NCI-H1105 (cell line): Measurements from ENCODE around the gene TMC7.

ENCODE experiments used
- DNase-seq: peaks from one replicate; lab custom pipeline; 2025; lab: John Stamatoyannopoulos, UW

Gene TMC7

DNA sequence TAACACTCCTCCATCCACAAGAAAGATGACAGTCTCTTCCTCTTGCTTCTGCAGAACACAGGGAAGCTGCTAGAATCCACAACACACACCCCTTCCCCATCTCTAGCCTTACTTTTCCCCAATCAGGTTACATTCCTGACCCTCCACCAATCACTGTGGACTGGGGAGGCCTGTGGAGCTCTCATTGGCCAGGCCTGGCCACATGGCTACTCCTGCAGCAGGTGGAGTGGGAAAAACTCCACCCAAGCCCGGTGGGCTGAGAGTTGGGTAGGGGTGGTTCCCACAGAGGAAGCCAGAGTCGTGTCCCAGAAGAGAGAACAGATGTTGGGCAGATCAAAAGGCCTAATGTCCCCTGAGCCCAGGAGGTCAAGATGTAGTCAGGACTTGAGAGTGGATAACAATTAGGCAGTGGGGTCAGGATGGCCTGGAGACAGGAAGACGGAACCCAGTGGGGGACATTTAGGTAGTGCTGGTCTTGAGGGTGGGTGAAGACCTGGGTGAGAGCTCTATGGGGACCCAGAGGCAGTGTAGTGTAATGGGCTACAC is 105.7 kb downstream of the TMC7 start:
- no peak for DNase-seq

DNA sequence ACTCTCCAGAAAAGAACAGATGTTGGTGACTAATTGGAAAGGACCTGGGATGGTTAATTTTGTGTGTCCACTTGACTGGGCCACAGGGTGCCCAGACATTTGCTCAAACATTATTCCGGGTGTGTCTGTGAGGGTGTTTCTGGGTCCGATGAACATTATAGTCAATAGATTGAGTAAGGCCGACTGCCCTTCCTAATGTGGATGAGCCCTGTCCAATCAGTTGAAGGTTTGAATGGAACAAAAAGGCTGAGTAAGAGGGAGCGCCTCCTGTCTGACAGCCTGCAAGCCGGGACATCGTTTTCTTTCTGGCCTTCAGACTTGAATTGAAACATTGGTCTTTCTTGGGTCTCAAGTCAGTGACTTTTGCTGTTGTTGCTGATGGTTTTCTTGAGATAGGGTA is 107.2 kb downstream of the TMC7 start:
- DNase-seq: no peak

DNA sequence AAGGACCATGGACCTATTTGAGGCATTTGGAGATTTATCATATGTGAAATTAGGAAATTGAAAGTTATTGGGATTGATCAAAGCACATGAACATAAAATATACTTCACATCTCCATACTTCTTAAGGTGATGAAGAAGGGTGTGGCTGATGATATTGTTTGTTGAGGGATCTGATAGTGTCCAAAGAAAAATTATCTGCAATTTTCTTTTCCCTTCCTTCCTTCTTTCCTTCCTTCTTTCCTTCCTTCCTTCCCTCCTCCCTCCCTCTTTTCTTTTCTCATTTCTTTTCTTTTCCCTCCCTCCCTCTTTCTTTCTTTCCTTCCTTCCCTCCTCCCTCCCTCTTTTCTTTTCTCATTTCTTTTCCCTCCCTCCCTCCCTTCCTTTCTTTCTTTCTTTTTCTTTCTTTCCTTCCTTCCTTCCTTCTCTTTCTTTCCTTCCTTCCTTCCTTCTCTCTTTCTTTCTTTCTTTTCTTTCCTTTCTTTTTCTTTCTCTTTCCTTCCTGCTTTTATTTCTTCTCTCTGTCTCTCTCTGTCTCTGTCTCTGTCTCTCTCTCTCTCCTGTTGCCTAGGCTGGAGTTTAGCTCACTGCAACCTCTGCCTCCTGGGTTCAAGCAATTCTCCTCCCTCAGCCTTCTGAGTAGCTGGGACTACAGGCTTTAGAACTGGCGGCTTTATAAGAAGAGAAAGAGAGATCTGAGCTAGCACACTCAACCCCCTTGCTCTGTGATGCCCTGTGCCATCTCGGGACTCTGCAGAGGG is 109.1 kb downstream of the TMC7 start:
- no peak for DNase-seq

DNA sequence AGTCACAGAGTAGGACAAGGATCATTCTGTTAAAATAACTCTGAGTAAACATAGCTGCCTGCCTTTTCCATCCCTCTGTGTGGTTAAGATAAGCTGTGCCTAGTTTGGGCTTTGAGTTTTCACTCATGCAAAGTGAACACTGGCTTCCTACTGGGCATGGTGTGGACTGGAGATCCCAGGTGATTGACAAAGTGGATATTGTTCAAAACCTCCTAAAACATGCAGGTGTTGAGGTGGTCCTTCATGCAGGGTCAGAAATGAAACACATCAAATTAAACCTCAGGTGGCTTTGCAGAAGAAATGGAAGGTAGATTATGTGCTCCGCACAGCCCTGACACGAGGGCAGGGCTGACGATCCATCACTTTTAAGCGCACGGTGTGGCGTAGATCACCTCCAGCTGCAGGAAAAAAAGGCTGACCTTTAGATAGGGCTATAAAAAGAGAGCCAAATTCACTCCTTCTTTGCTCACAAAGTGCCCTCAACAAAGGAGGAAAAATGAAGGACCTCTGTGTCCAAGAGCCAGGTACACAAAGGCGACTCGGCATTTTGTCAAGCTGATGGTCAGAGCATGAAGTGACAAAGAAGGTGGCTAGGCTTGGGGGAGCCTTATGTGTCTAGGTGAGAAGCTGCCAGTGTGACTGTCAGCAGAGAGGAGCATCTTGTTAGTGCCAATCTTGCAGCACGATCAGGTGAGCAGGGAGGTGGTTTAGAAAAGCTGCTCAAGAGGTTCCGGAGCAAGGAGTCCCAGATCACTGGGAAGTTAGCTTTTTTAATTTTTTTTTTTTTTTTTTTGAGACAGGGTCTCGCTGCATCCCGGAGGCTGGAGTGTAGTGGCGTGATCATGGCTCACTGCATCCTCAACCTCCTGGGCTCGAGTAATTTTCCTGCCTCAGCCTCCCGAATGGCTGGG is 110.2 kb downstream of the TMC7 start:
- no peak for DNase-seq

DNA sequence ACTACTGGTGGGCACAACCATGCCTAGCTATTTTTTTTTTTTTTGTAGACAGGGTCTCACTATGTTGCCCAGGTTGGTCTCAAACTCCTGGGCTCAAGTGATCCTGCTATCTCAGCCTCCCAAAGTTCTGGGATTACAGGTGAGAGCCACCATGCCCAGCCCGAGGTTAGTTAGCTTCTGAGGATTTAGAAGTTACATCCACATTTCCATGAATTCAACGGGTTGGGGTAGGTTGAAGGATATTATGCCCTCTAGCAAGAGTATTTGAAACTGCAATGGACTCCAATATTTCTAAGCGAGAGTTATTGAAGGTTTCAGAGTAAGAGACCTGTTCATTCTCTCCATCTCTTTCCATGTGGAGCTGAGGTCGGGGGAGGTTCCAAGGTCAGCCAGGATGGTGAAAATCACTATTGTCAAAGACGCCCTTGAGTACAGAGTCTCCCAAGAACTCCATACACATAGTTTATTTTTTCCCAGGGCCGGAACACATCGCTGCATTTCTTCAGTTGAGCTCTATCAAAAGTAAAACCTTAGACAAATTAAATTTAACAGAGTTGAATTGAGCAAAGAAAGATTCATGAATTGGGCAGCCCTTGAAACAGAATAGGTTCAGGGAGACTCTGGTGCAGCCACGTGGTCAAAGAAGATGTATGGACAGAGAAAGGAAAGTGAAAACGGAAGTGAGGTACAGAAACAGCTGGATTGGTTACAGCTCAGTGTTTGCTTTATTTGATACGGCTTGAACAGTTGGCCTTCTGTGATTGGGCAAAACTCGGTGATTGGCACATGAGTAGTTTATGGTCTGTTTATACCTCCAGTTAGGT is 111.0 kb downstream of the TMC7 start:
- DNase-seq: no peak

DNA sequence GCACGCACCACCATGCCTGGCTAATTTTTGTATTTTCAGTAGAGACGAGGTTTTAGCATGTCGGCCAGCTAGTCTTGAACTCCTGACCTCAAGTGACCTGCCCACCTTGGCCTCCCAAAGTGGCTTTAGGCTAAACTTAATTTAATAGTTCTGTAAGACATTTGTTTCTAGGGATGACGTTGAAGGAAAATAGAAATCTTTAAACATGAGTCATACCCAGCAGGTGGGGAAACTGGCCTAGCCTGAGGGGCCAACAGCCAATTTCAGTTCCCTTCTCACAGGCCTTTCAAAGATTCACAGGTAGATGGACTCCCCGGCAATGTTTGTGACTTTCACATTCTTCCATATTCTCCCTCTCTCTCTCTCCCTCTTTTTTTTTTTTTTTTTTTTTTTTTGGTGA is 111.9 kb downstream of the TMC7 start:
- DNase-seq: no peak

DNA sequence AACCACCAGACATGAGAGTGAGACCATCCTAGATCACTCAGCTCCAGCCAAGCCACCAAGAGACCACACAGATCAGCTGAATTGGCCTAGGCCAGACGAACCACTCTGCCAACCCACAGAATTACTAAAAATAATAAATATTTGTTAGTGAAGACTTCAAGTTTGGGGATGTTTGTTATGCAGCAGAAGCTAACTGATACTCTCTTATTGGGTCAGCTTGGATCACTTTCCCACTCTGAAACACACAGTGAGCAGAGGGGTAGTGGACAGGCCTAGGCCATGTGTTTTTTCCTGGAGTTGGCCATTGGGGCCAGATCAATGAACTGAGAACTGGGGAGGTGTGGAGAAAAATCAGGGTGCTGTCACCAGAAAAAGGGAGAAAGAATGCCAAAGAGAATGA is 114.4 kb downstream of the TMC7 start:
- no peak for DNase-seq

DNA sequence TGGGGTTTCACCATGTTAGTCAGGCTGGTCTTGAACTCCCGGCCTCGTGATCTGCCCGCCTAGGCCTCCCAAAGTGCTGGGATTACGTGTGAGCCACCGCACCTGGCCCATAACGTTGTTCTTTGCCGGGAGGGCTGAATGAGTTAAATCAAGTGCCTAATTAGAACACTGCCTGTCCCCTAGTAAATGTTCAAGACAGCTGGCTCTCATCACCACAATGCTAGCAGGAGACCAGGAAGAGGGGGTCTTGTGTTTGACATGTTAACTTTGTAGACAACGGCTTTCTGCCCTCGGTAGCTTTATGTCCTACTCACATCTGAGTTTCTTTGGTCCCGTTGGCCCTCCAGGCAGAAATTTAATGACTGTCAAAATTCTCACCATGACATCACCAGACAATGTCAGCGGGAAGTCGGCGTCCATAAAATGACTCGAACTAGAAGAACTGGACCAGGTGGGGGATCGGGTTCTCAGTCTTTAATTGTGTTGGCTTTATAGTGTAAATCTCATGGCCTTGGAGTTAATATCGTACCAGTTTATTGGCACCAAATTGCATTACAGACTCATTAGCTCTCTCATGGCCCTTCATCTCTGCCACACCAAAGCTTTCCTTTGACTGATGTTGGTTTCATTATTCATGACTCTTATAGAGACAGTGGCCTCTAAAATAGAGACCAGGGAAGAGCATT is 118.6 kb downstream of the TMC7 start:
- no peak for DNase-seq

DNA sequence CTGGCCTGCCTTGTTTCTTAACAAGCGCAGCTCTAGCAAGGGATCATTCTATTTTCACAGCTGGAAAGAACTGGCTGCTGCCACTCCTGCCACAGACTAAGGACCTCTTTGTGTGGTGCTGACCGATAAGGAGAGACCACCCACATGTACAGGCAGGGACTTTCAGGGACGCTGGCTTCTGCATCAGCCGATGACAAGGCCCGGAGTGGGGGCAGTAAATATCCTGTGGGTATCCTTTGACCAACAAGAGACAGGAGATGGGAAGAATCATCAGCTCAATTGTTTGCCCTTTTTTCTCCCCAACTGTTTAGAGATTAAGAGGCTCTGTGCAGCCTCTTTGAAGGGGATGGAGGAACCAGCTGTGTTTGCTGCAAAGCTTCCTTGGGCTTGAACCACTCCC is 120.9 kb downstream of the TMC7 start:
- DNase-seq: no peak

DNA sequence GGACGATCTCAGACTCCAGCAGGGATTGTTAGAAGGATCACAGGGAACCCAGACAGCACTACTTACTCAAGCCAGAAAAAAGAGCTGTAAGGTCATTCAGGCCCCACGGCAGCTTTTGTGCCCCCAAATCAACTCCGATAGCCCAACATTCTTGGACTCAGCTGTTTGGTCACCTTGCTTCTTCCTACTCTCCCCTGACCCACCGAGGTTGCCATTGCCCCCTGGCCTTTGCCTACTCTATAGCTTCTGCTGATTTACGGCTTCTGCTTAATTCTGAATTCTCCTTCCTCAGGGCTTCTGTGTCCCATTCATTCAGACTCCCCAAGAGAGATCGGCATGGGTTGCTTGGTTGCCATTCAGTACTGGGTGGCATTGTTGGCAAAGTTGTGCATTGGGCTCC is 121.4 kb downstream of the TMC7 start:
- no peak for DNase-seq

DNA sequence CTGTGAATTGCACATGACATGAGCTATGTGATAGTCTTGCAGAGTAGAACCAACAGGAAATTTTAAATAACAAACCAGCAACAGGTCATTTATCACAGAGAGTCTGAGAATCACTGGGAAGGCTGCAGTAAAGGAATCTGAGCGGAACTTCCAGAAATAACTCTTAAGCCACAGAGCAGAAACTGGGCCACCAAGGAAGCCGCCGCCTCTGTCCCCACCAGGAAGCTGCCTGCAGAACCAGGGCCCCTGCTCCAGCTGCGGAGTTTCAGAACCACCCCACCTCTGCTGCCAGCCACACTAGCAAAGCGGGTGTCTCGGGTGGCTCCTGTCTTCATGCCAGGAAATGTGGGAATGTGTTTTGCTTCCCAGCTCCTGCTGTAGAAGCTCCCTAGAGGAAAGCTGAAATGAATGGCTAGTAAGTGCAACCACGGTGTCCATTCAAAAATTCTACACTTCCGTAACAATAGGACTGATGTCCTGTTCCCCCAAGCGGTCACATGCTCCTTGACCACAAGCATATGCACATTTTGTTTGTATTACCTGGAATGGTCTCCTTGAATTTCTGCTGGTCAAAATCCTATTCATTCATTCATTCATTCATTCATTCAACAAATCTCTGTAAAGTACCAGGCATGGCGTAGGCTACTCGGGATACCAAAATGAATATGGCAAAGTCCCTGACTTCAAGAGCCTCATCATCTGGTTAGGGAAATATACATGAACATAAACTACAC is 122.3 kb downstream of the TMC7 start:
- DNase-seq: no peak

DNA sequence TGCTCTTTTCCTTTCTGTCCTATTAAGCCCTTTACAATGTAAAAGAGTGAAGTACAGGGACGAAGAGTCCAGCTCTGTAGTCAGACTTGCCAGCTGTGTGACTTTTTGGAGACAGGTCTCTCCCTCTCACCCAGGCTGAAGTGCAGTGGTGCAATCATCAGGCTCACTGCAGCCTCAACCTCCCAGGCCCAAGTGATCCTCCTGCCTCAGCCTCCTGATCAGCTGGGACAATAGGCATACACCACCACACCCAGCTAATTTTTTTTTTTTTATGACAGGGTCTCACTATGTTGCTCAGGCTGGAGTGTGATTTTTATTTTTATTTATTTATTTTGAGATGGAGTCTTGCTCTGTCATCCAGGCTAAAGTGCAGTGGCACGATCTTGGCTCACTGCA is 122.9 kb downstream of the TMC7 start:
- DNase-seq: no peak

DNA sequence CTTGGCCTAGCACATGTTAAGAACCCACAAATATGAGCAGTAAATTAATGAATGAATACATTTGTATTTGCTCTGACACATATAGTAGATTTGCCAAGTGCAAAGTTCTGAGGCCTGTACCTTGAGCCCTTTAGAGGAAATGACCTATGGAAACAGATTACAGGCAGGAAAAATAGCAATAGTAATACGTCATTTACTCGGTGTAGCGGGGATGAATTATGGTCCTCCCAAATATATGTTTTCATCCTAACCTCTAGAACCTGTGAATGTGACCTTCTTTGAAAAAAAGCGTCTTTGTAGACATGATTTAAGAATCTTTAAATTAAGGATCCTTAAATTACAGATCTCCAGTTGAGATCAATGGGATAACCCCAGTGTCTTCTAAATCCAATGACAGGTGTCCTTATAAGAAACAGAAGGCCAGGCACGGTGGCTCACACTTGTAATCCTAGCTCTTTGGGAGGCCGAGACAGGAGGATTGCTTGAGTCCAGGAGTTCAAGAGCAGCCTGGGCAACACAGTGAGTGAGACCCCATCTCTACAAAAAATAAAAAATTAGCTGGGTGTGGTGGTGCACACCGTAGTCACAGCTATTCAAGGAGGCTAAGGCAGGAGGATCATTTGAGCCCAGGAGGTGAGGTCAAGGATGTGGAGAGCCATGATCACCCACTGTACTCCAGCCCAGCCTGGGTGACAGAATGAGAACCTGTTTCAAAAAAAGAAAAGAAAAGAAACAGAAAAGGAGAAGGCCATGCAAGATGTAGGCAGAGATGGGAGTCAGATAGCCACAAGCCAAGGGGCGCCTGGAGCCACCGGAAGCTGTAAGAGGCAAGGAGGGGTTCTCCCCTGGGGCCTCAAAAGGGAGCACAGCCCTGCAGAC is 124.9 kb downstream of the TMC7 start:
- DNase-seq: no peak

DNA sequence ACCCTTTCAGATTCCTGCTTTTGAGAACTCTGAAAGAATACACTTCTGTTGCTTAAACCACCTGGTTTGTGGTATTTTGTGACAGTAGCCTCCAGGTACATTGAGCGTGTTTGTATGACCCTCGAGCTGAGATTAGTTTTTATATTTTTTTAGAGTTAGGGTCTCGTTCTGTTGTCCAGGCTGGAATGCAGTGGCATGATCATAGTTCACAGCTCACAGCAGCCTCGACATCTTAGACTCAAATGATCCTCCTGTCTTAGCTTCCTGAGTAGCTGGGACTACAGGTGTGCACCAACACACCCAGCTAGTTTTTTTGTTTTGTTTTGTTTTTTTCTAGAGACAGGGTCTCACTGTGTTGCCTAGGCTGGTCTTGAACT is 125.5 kb downstream of the TMC7 start:
- no peak for DNase-seq

DNA sequence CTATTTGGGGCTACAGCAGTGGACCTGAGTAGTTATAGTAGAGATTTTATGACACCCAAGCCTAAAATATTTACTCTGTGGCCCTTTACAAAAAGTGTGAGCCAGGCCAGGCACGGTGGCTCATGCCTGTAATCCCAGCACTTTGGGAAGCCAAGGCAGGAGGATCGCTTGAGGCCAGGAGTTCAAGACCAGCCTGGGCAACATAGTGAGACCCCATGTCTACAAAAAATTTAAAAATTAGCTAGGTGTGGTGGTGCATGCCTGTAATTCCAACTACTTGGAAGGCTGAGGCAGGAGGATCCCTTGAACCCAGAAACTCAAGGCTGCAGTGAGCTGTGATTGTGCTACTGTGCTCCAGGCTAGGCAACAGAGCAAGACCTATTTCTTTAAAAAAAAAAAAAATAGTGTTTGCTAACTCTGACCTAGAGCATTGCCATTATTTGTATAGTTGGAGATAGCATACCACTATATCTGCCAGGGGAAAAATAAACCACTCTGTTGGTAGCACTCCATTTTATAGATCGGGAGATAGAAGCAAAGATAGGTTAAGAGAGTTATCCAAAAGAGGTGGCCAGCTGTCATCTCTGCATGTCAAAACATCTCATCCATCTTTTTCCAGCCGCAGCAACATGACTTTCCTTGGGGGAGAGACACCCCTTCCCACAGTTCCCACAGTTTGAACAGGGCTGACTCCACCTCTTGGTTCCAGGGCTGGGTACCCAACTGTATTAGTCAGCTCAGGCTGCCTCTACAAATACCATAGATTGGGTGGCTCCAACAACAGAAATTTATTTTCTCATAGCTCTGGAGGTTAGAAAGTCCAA is 127.0 kb downstream of the TMC7 start:
- DNase-seq: no peak

DNA sequence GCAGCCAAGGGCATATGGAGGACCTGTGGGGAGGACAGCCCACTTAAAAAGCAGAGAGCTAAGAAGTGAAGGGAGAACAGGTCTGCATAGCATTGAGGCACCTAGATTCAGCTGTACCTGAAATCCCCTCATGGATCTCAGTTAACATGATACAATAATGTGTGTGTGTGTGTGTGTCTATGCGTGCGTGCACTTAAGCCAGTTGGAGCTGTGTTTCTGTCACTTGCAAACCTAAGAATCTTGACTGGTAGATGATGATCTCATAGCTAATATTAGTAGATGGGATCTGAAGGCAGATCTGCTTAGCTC is 128.3 kb downstream of the TMC7 start:
- no peak for DNase-seq
